Stimulated activated CD8-positive, alpha-beta memory T cell treated with anti-CD3 and anti-CD28 coated beads, Interleukin-15, amount 100 ng/mL, for 24 hours (primary cell): ENCODE measurements around the gene STRC.
"Not testable (repeated sequence)": the region's sequence is repeated elsewhere in the genome, so short reads cannot be mapped to it uniquely, and the experiment has no call there.

Experiments
- DNase-seq: peaks from one replicate; pipeline ENCODE4 v3.0.0-alpha.2; 2020; ENCODE audit warnings: low read depth

STRC gene

GRCh38 chr15:43618700-43619099, at the start of gene STRC:
STRC (minus strand) TSS chr15:43618800; CDS start chr15:43618722, 78 bp downstream.
- not testable (repeated sequence) for DNase-seq

- not testable (repeated sequence) for DNase-seq
Measured at GRCh38 chr15:43666177-43666576, 47.6 kb upstream of the STRC start.

- not testable (repeated sequence) for DNase-seq
Measured at GRCh38 chr15:43663333-43663732, 44.7 kb upstream of the STRC start.

- not testable (repeated sequence) for DNase-seq
Measured at GRCh38 chr15:43662293-43662692, 43.7 kb upstream of the STRC start.

GRCh38 chr15:43659727-43660126, 41.1 kb upstream of the STRC start:
- not testable (repeated sequence) for DNase-seq

- DNase-seq = not testable (repeated sequence)
Measured at GRCh38 chr15:43649430-43649926, 30.9 kb upstream of the STRC start.

- no peak for DNase-seq
Measured at GRCh38 chr15:43648649-43649429, 30.2 kb upstream of the STRC start, which contains the start of gene CATSPER2. CATSPER2 (minus strand) TSS chr15:43648844; CDS start chr15:43648061, 783 bp downstream.

GRCh38 chr15:43638464-43639204, 20.0 kb upstream of the STRC start:
- DNase-seq = not testable (repeated sequence)

GRCh38 chr15:43626937-43627336, 8.3 kb upstream of the STRC start:
- not testable (repeated sequence) for DNase-seq

GRCh38 chr15:43625106-43625505, 6.5 kb upstream of the STRC start:
- no peak for DNase-seq

GRCh38 chr15:43622068-43622799, 3.6 kb upstream of the STRC start:
- DNase-seq = not testable (repeated sequence)

GRCh38 chr15:43617750-43618149, 850 bp downstream of the STRC start:
- DNase-seq = not testable (repeated sequence)

GRCh38 chr15:43602233-43602632, 16.4 kb downstream of the STRC start:
- DNase-seq = not testable (repeated sequence)

- DNase-seq = not testable (repeated sequence)
Measured at GRCh38 chr15:43600200-43600599, 18.4 kb downstream of the STRC start.

GRCh38 chr15:43599131-43599530, 19.5 kb downstream of the STRC start:
- not testable (repeated sequence) for DNase-seq

GRCh38 chr15:43593328-43594190, 25.0 kb downstream of the STRC start, which contains the start of gene CKMT1B:
CKMT1B (plus strand) TSS chr15:43594027; CDS start chr15:43594219, 192 bp downstream.
- not testable (repeated sequence) for DNase-seq

GRCh38 chr15:43592841-43593240, 25.8 kb downstream of the STRC start:
- not testable (repeated sequence) for DNase-seq

GRCh38 chr15:43589778-43590466, 28.7 kb downstream of the STRC start, which contains the start of gene PPIP5K1:
PPIP5K1 (minus strand) TSS chr15:43590208; CDS start chr15:43584504, 5,704 bp downstream.
- not testable (repeated sequence) for DNase-seq

GRCh38 chr15:43574607-43575006, 44.0 kb downstream of the STRC start:
- DNase-seq = not testable (repeated sequence)

GRCh38 chr15:43566615-43567014, 52.0 kb downstream of the STRC start:
- not testable (repeated sequence) for DNase-seq
